ENCODE results near the gene SPG11. TPM values are rescaled to one million over a fixed set of nuclear protein-coding genes. Genes with fewer than 3 reads are reported as not detected.

SPG11 gene
- 10 to 100 TPM; 69.6 to 70.2 TPM for total RNA-seq

GRCh38 chr15:44663410-44664308, at the start of gene SPG11:
TSS of gene SPG11 (minus strand) at chr15:44663662. CDS start at chr15:44663647, 15 bp downstream.

GRCh38 chr15:44711096-44711742, 47.8 kb upstream of the SPG11 start, which contains the start of the genes B2M and PATL2:
TSS of gene B2M (plus strand) at chr15:44711517. CDS start at chr15:44711547, 30 bp downstream.
TSS of gene PATL2 (minus strand) at chr15:44711323. CDS start at chr15:44676490, 34,833 bp downstream.

GRCh38 chr15:44536962-44537734, 126.3 kb downstream of the SPG11 start, which contains the start of gene EIF3J:
TSS of gene EIF3J (plus strand) at chr15:44537147. CDS start at chr15:44537195, 48 bp downstream.

Small RNA genes within 50 kb of the gene (small RNA-seq; reads per million reads assigned to genes)
- 0 reads per million in 2 donors for gene RF00019

Other genes starting within 250 kb of the SPG11 start
- 10 to 100 TPM; 49.6 to 63.6 TPM for gene CTDSPL2, start 236.0 kb downstream of the SPG11 start, total RNA-seq
- 10 to 100 TPM; 21.3 to 46.6 TPM for gene EIF3J, start 126.5 kb downstream of the SPG11 start, total RNA-seq
- gene PATL2, start 47.7 kb upstream of the SPG11 start, total RNA-seq: 1 to 10 TPM; 3.0 to 4.5 TPM
- gene B2M, start 47.9 kb upstream of the SPG11 start, total RNA-seq: 1,000 to 10,000 TPM; 3,703 to 7,636 TPM
- gene TRIM69, start 72.9 kb upstream of the SPG11 start, total RNA-seq: 10 to 100 TPM; 68.8 to 69.3 TPM

Measured in melanocyte of skin (primary cell).